NB4 (cell line): Measurements from ENCODE around the gene KERA.

Experiments used
- POLR2A ChIP-seq: IDR thresholded peaks from 2 replicates; pipeline ENCODE4 v1.6.1; 2011; ENCODE audit warnings: mild to moderate bottlenecking; ENCODE audit not compliant: insufficient read length; ENCODE audit errors: extremely low read depth
- TF ChIP-seq, protein P1 (sequence below): IDR thresholded peaks from one replicate; pipeline ENCODE4 v1.5.1; 2012; ENCODE audit warnings: low read depth, low read length

DNA sequence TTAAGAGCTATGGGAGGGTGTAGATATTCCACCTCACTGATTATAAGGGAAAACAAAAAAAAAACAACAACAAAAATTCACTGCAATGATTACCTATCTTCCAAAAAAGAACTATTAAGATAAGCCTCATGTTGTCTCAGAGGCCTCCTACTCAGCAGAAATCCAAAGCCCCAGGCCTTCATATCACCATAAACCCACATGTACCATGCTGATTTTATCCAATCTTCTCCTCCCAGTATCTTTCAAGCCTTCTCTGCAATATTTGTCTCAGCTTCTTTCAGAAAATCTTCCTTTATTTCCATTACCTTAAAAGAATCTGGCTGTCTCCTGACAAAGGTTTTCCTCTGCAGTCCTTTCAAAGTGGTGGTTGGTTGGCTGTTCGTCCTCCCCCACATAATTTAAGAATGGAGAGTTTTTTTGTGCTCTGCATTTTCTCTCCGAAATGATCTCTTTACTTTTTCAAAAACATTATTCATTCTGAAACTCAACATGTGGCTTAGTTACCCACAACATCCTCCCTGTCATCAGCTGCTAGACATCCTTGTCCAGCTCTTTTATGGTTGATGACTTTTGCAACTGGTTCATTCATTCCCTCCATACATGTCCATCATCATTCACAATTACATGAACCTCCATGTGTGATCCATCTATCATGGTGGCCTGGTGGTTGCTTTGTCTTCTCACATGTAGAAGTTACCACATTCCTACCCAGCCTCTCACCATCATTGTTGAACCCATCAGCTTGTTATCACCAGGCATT, 50.1 kb downstream of the KERA start:
- TF ChIP-seq, protein P1, sequence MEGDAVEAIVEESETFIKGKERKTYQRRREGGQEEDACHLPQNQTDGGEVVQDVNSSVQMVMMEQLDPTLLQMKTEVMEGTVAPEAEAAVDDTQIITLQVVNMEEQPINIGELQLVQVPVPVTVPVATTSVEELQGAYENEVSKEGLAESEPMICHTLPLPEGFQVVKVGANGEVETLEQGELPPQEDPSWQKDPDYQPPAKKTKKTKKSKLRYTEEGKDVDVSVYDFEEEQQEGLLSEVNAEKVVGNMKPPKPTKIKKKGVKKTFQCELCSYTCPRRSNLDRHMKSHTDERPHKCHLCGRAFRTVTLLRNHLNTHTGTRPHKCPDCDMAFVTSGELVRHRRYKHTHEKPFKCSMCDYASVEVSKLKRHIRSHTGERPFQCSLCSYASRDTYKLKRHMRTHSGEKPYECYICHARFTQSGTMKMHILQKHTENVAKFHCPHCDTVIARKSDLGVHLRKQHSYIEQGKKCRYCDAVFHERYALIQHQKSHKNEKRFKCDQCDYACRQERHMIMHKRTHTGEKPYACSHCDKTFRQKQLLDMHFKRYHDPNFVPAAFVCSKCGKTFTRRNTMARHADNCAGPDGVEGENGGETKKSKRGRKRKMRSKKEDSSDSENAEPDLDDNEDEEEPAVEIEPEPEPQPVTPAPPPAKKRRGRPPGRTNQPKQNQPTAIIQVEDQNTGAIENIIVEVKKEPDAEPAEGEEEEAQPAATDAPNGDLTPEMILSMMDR: no peak
- no peak for TF ChIP-seq POLR2A
